ENCODE data around the gene KLRF2. TPM values are rescaled to one million over a fixed set of nuclear protein-coding genes. Genes with fewer than 3 reads are reported as not detected.

KLRF2 gene
- total RNA-seq, 3 donors from 2014 or later: 0.43 TPM; not detected in 2

- Histone ChIP-seq H3K4me3 (no peak overlapping the region), H3K9me3 (no peaks in the 10 kb centered on the region), H3K4me1 (ENCODE audit: low read depth) (no peaks in the 10 kb centered on the region), H3K36me3 (ENCODE audit: low read depth) (no peaks in the 10 kb centered on the region)
- no peak for DNase-seq
- TF ChIP-seq CTCF (IDR thresholded peaks at IDR 0.05): no peak
- peak; percentile 34 for ATAC-seq
- intact Hi-C loops (cut with DNase I, micrococcal nuclease): loop anchor here (10.0 kb wide), 2 partner anchors 171 to 181 kb away; no protein-coding TSS in a partner anchor
Measured at GRCh38 chr12:9925705-9926393, 44.6 kb downstream of the KLRF2 start.

GRCh38 chr12:9926876-9927275, 45.6 kb downstream of the KLRF2 start:
- H3K36me3 ChIP-seq (ENCODE audit: low read depth): no peaks in the 10 kb centered on the region
- no peaks in the 10 kb centered on the region for H3K9me3 ChIP-seq
- H3K4me3 ChIP-seq: no peak overlapping the region
- intact Hi-C loops (cut with DNase I, micrococcal nuclease): loop anchor here (10.0 kb wide), 2 partner anchors 172 to 182 kb away; no protein-coding TSS in a partner anchor
- ATAC-seq (no peak), DNase-seq (no peak)
- no peaks in the 10 kb centered on the region for H3K4me1 ChIP-seq (ENCODE audit: low read depth)
- TF ChIP-seq CTCF (IDR thresholded peaks at IDR 0.05): no peak

DNA sequence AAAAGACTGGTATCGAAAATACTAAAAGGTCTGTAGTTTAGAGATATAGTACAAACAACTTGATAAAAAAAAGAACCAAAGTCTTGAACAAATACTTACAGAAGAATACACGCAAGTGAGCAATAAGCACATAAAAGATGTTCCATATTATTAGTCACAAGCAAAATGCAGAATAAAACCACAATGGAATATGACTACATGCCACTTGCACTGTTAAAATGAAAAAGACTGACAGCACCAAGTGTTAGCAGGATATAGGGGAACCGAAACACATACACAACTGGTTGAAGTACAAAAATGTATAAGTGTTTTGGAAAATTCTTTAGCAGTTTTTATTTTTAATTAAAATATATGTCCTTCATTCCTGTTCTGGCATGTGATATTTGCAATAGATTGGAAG, 47.3 kb downstream of the KLRF2 start:
- Histone ChIP-seq H3K4me1 (ENCODE audit: low read depth) (peaks cover 6% of the 10 kb centered on the region), H3K4me3 (no peak overlapping the region), H3K36me3 (ENCODE audit: low read depth) (no peaks in the 10 kb centered on the region), H3K9me3 (no peaks in the 10 kb centered on the region)
- TF ChIP-seq CTCF (IDR thresholded peaks at IDR 0.05): no peak
- no peak for DNase-seq
- intact Hi-C loops (cut with DNase I, micrococcal nuclease): loop anchor here (10.0 kb wide), 2 partner anchors 174 to 184 kb away; no protein-coding TSS in a partner anchor
- no peak for ATAC-seq

- no peak for TF ChIP-seq CTCF (IDR thresholded peaks at IDR 0.05)
- H3K36me3 ChIP-seq (ENCODE audit: low read depth): no peaks in the 10 kb centered on the region
- intact Hi-C loops (cut with DNase I, micrococcal nuclease): no loop called here
- peaks cover 6% of the 10 kb centered on the region for H3K4me1 ChIP-seq (ENCODE audit: low read depth)
- ATAC-seq (no peak), DNase-seq (no peak)
- H3K9me3 ChIP-seq: no peaks in the 10 kb centered on the region
- H3K4me3 ChIP-seq: no peak overlapping the region
Measured at GRCh38 chr12:9931245-9931644, 50.0 kb downstream of the KLRF2 start.

DNA sequence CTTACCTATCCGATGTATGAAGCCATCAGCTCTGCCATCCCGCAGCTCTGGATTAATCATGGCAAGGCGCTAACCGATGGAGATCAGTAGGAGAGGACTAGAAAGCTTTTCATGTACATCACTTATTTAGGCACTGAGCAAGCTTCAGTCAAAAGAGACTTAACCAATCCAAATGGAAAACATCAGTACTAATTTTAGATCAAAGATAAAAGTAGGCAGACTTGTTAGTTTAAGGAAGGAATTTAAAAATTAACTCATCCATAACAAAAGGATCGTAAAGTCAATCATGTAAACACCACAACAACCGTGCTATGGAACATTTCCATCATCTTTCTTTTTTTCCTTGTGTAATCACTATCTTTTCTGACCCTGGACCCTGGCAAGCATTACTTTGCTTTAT, 51.0 kb downstream of the KLRF2 start, which contains the start of gene CLEC2A:
Gene CLEC2A (minus strand): TSS at position 101 of the 400 bp plus-strand sequence. CDS start 41 bp downstream, at position 60.
- Histone ChIP-seq H3K4me3 (no peak within 1 kb of the TSS), H3K9me3 (no peaks in the 10 kb centered on the region), H3K4me1 (ENCODE audit: low read depth) (peaks cover 6% of the 10 kb centered on the region), H3K36me3 (ENCODE audit: low read depth) (no peaks in the 10 kb centered on the region)
- no peak for TF ChIP-seq CTCF (IDR thresholded peaks at IDR 0.05)
- no peak for ATAC-seq
- intact Hi-C loops (cut with DNase I, micrococcal nuclease): no loop called here
- DNase-seq: no peak
